CD8-positive, alpha-beta memory T cell (primary cell): Measurements from ENCODE around the gene CDKN1C. TPM values are rescaled to one million over a fixed set of nuclear protein-coding genes. Genes with fewer than 3 reads are reported as not detected.
A peak's percentile ranks its signal among the peaks of the same experiment; 100 is the strongest.

Source experiments
- CTCF ChIA-PET: fragments of 350-600 bp; sonication (Branson Sonifier 250); formaldehyde crosslinking; loops from one replicate; lab custom pipeline; 2021; ENCODE audit warnings: antibody characterized with exemption; lab: Charles Lee
- POLR2A ChIA-PET: fragments of 350-600 bp; sonication (Branson Sonifier 250); formaldehyde crosslinking; loops from one replicate; lab custom pipeline; 2021; ENCODE audit warnings: antibody characterized with exemption; lab: Charles Lee
- DNase-seq, 5 donors: peaks; one replicate each; pipeline versions ENCODE4 v3.0.0 to v3.0.0-alpha.2; 2020 to 2022; ENCODE audit warnings: mixed read lengths in 1 of 5
- H3K27ac ChIP-seq: one replicate; pipeline ENCODE4 v1.7.0; 2013; ENCODE audit warnings: low read depth, mild to moderate bottlenecking, low read length, moderate library complexity
- H3K27me3 ChIP-seq: 2 replicates; pipeline ENCODE4 v1.7.0; 2013; ENCODE audit warnings: low read length, mild to moderate bottlenecking; ENCODE audit not compliant: insufficient read depth, poor library complexity, severe bottlenecking
- H3K36me3 ChIP-seq: 2 replicates; pipeline ENCODE4 v1.7.0; 2013; ENCODE audit warnings: mild to moderate bottlenecking, low read length, moderate library complexity; ENCODE audit not compliant: insufficient read depth
- H3K4me1 ChIP-seq: 2 replicates; pipeline ENCODE4 v1.7.0; 2013; ENCODE audit warnings: mild to moderate bottlenecking, low read length, moderate library complexity; ENCODE audit not compliant: insufficient read depth
- H3K4me3 ChIP-seq: 2 replicates; pipeline ENCODE4 v1.7.0; 2013; ENCODE audit warnings: mild to moderate bottlenecking, low read length
- H3K9me3 ChIP-seq: 2 replicates; pipeline ENCODE4 v1.7.0; 2013; ENCODE audit warnings: mild to moderate bottlenecking, low read length
- H3K27ac Mint-ChIP-seq, 8 donors: one replicate each; pipeline ENCODE4 v1.8.0; 2020 to 2021; ENCODE audit warnings: mixed read lengths in 8 of 8, mild to moderate bottlenecking in 6 of 8, inconsistent platforms in 3 of 8, moderate library complexity in 3 of 8
- H3K27me3 Mint-ChIP-seq, 2 donors: one replicate each; pipeline ENCODE4 v1.8.0; 2020 to 2021; ENCODE audit warnings: mixed read lengths in 2 of 2, mild to moderate bottlenecking in 1 of 2, moderate library complexity in 1 of 2
- H3K36me3 Mint-ChIP-seq, 3 donors: one replicate each; pipeline ENCODE4 v1.8.0; 2020 to 2021; ENCODE audit warnings: mixed read lengths in 3 of 3, inconsistent platforms in 1 of 3, mild to moderate bottlenecking in 1 of 3
- H3K4me1 Mint-ChIP-seq, 3 donors: one replicate each; pipeline ENCODE4 v1.8.0; 2020 to 2021; ENCODE audit warnings: mixed read lengths in 3 of 3, inconsistent platforms in 1 of 3, mild to moderate bottlenecking in 1 of 3
- H3K4me3 Mint-ChIP-seq, 7 donors: one replicate each; pipeline ENCODE4 v1.8.0; 2020 to 2021; ENCODE audit warnings: mixed read lengths in 7 of 7, mild to moderate bottlenecking in 6 of 7, moderate library complexity in 4 of 7, inconsistent platforms in 2 of 7
- H3K9me3 Mint-ChIP-seq, 5 donors: one replicate each; pipeline ENCODE4 v1.8.0; 2020 to 2022; ENCODE audit warnings: mixed read lengths in 5 of 5, mild to moderate bottlenecking in 3 of 5, moderate library complexity in 2 of 5, inconsistent platforms in 1 of 5
- polyA plus RNA-seq: library from polyadenylated mRNA; unstranded; fragments of 300-500 nt; fragmentation: Illumina TruSeq; gene quantifications from one replicate; pipeline ENCODE4 v1.2.3, GENCODE V29; 2021
- total RNA-seq, 2 experiments: library from RNA; stranded (reverse); gene quantifications; one replicate each; pipeline ENCODE4 v1.2.3, GENCODE V29; 2021

CDKN1C gene
- total and polyA plus RNA-seq, 3 experiments from 2014 or later, result 0.49 to 1.1 (median 1.0) TPM

- H3K9me3 Mint-ChIP-seq, result no peaks in the 10 kb centered on the region
- no peaks in the 10 kb centered on the region for H3K27me3 Mint-ChIP-seq
- Histone ChIP-seq H3K4me1 (peaks cover 10% of the 10 kb centered on the region), H3K27me3 (no peaks in the 10 kb centered on the region), H3K9me3 (no peaks in the 10 kb centered on the region), H3K27ac (no peak overlapping the region), H3K4me3 (no peak overlapping the region), H3K36me3 (no peaks in the 10 kb centered on the region)
- no peaks in the 10 kb centered on the region for H3K36me3 Mint-ChIP-seq
- H3K4me3 Mint-ChIP-seq, result no peak overlapping the region
- ChIA-PET CTCF (no interaction called here), POLR2A (no interaction called here)
- DNase-seq, result no peak
- no peak overlapping the region for H3K27ac Mint-ChIP-seq
- peaks cover 13 to 24% (median 13%) of the 10 kb centered on the region in 3 donors for H3K4me1 Mint-ChIP-seq
Measured at GRCh38 chr11:2916114-2916891, 30.7 kb upstream of the CDKN1C start.

DNA sequence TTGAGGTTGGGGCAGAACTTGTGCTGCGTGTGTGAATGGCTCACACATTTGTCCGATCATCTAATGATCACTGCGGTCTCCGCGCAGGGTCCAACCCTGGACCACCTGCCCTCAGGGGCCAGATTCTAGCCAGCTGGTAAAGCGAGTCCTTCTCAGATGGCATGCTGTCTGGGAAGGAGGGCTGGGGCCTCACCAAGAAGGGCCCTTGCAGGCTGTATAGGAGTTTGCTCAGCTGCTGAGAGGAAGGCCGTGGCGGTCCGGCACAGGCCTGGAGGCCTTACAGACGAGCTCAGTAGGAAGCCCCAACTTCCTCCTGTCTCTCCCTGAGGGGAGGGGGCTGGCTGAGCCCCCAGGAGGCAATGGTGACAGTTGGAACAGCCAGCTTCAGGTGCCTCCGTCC, 29.9 kb upstream of the CDKN1C start:
- Mint-ChIP-seq H3K4me1 (peaks cover 13 to 24% (median 13%) of the 10 kb centered on the region in 3 donors), H3K27me3 (no peaks in the 10 kb centered on the region), H3K36me3 (no peaks in the 10 kb centered on the region), H3K27ac (no peak overlapping the region), H3K9me3 (no peaks in the 10 kb centered on the region), H3K4me3 (no peak overlapping the region)
- no peak for DNase-seq
- H3K27ac ChIP-seq, result no peak overlapping the region
- no peak overlapping the region for H3K4me3 ChIP-seq
- POLR2A ChIA-PET, result interaction anchor here (0.5 kb wide), 1 partner anchor 984 kb away, joined by 3 read pairs; no protein-coding TSS in a partner anchor
- H3K4me1 ChIP-seq, result peaks cover 10% of the 10 kb centered on the region
- CTCF ChIA-PET, result interaction anchor here (1.1 kb wide), 1 partner anchor 382 kb away, joined by 4 read pairs; no protein-coding TSS in a partner anchor
- H3K36me3 ChIP-seq, result no peaks in the 10 kb centered on the region
- H3K27me3 ChIP-seq, result no peaks in the 10 kb centered on the region
- H3K9me3 ChIP-seq, result no peaks in the 10 kb centered on the region

DNA sequence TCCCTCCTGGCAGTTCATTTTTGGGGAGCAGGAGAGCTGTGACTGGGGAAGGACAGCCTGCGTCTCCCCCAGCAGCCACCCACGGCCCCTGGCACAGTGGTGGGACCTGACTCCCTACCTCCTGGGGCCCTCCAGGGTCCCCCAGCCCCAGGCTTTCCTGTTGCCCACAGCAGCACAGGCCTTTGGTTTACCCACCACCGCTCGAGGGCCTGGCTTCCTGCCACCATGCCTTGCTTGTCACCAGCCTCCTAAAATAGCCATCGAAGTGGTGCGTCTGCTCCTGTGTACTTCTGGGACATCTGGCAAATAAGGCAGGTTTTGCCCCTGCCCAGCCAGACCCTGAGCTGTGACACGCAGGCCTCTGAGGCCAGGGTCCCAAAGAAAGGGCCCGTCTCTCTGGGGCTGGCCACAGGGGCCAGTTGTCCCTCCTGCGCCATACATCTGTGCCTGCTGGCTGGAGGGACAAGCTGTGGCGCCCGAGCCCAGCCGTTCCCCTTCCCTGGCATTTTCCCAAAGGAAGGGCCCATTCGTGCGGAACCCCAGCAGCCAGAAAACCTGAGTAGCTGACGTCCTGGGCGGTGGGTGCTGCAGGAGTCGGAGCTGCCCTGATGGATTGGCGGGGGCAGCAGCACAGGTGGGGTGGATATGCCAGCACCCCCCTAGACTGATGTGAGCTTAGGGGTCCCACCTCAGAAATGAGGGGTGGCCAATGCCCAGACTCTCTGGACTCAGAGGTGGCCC, 29.1 kb upstream of the CDKN1C start:
- Histone ChIP-seq H3K4me1 (peaks cover 10% of the 10 kb centered on the region), H3K4me3 (no peak overlapping the region), H3K27me3 (no peaks in the 10 kb centered on the region), H3K27ac (no peak overlapping the region), H3K9me3 (no peaks in the 10 kb centered on the region), H3K36me3 (no peaks in the 10 kb centered on the region)
- POLR2A ChIA-PET, result no interaction called here
- CTCF ChIA-PET, result interaction anchor here (1.1 kb wide), 1 partner anchor 381 kb away, joined by 4 read pairs; no protein-coding TSS in a partner anchor
- peak overlapping the region in 1 of 8 donors; percentile 38 for H3K27ac Mint-ChIP-seq
- no peaks in the 10 kb centered on the region for H3K9me3 Mint-ChIP-seq
- peaks cover 13 to 24% (median 13%) of the 10 kb centered on the region in 3 donors for H3K4me1 Mint-ChIP-seq
- H3K36me3 Mint-ChIP-seq, result no peaks in the 10 kb centered on the region
- H3K27me3 Mint-ChIP-seq, result no peaks in the 10 kb centered on the region
- no peak for DNase-seq
- no peak overlapping the region for H3K4me3 Mint-ChIP-seq

- H3K36me3 ChIP-seq, result no peaks in the 10 kb centered on the region
- Mint-ChIP-seq H3K4me3 (peak overlapping the region in 3 of 7 donors; percentile 41 to 73 (median 46)), H3K27ac (peak overlapping the region in 4 of 8 donors; percentile 6 to 59 (median 34)), H3K9me3 (no peaks in the 10 kb centered on the region), H3K36me3 (no peaks in the 10 kb centered on the region), H3K4me1 (peaks cover 13 to 24% (median 13%) of the 10 kb centered on the region in 3 donors), H3K27me3 (no peaks in the 10 kb centered on the region)
- CTCF ChIA-PET, result interaction anchor here (0.8 kb wide), 1 partner anchor 21 kb away, joined by 3 read pairs; no protein-coding TSS in a partner anchor
- no peak overlapping the region for H3K27ac ChIP-seq
- POLR2A ChIA-PET, result no interaction called here
- no peaks in the 10 kb centered on the region for H3K27me3 ChIP-seq
- H3K4me1 ChIP-seq, result peaks cover 10% of the 10 kb centered on the region
- no peaks in the 10 kb centered on the region for H3K9me3 ChIP-seq
- no peak for DNase-seq
- H3K4me3 ChIP-seq, result no peak overlapping the region
Measured at GRCh38 chr11:2913776-2914175, 28.2 kb upstream of the CDKN1C start.

DNA sequence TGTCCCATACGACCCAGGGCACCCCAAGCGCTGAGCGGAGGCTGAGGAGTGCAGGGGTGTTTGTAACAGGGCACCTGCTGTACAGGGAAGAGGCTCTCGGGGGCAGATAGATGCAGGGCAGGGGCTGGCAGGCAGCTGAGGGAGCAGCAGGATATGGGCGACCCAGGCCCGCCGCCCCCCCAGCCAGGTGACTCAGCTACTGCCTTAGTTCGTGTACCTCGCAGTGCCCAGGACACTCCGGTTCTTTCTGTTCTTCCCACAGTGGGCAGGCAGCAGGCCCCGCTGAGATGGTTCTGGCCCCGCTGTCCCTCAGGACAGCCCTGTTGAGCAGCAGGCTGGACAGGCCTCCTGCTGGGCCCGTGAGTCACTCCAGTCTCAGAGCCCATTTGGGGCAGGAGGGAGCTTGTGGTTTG, 27.4 kb upstream of the CDKN1C start:
- H3K27me3 Mint-ChIP-seq, result no peaks in the 10 kb centered on the region
- no peaks in the 10 kb centered on the region for H3K36me3 Mint-ChIP-seq
- Histone ChIP-seq H3K27me3 (no peaks in the 10 kb centered on the region), H3K4me3 (no peak overlapping the region), H3K27ac (no peak overlapping the region), H3K9me3 (no peaks in the 10 kb centered on the region), H3K4me1 (peaks cover 10% of the 10 kb centered on the region), H3K36me3 (no peaks in the 10 kb centered on the region)
- H3K4me3 Mint-ChIP-seq, result peak overlapping the region in 2 of 7 donors; percentile 14 to 46
- H3K27ac Mint-ChIP-seq, result no peak overlapping the region
- CTCF ChIA-PET, result interaction anchor here (0.8 to 2.0 kb wide), 3 partner anchors 17 to 382 kb away, joined by 3 to 7 read pairs (median 3); no protein-coding TSS in a partner anchor
- H3K9me3 Mint-ChIP-seq, result no peaks in the 10 kb centered on the region
- POLR2A ChIA-PET, result no interaction called here
- no peak for DNase-seq
- H3K4me1 Mint-ChIP-seq, result peaks cover 13 to 24% (median 13%) of the 10 kb centered on the region in 3 donors

GRCh38 chr11:2912498-2912897, 26.9 kb upstream of the CDKN1C start:
- Histone ChIP-seq H3K4me1 (peaks cover 10% of the 10 kb centered on the region), H3K36me3 (no peaks in the 10 kb centered on the region), H3K27ac (no peak overlapping the region), H3K9me3 (no peaks in the 10 kb centered on the region), H3K27me3 (no peaks in the 10 kb centered on the region), H3K4me3 (no peak overlapping the region)
- Mint-ChIP-seq H3K4me3 (no peak overlapping the region), H3K27ac (no peak overlapping the region), H3K36me3 (no peaks in the 10 kb centered on the region), H3K4me1 (peaks cover 13 to 24% (median 13%) of the 10 kb centered on the region in 3 donors), H3K9me3 (no peaks in the 10 kb centered on the region), H3K27me3 (no peaks in the 10 kb centered on the region)
- DNase-seq, result no peak
- ChIA-PET POLR2A (no interaction called here), CTCF (interaction anchor here (1.0 to 2.0 kb wide), 3 partner anchors 18 to 381 kb away, joined by 3 to 7 read pairs (median 4); no protein-coding TSS in a partner anchor)

DNA sequence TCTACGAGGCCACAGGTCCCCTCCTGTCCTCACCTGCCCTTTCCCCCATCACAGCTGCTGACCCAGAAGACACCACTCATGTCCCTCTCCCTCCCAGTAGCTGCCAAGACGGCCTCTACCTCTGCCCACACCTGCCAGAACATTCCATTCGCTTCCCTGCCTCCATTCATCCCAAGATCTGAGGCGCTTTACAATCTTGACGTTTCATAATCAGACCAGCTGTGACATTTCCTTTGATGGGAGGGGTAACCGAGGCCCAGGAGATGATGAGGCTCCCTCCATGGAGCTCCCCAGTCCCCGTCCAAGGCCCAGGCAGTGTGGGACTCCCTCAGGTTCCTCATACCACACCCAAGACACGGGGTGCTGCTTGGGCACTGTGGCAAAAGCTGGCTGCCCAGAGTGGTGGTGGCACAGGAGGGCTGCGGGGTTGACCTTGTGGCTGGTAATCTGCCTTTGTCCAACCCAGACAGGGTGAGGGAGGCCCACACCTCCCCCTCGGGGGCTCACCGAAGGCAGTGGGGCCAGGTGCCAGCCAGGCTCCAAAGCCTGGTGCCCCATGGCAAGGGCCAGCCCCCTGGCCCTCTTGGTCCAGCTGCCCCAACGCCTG, 26.3 kb upstream of the CDKN1C start:
- Histone ChIP-seq H3K4me3 (no peak overlapping the region), H3K36me3 (no peaks in the 10 kb centered on the region), H3K27ac (no peak overlapping the region), H3K9me3 (no peaks in the 10 kb centered on the region), H3K4me1 (peaks cover 10% of the 10 kb centered on the region), H3K27me3 (no peaks in the 10 kb centered on the region)
- ChIA-PET CTCF (interaction anchor here (1.1 to 2.0 kb wide), 2 partner anchors 18 to 381 kb away, joined by 4 to 7 read pairs; no protein-coding TSS in a partner anchor), POLR2A (no interaction called here)
- H3K4me1 Mint-ChIP-seq, result peaks cover 13 to 24% (median 13%) of the 10 kb centered on the region in 3 donors
- no peaks in the 10 kb centered on the region for H3K9me3 Mint-ChIP-seq
- H3K4me3 Mint-ChIP-seq, result no peak overlapping the region
- no peaks in the 10 kb centered on the region for H3K27me3 Mint-ChIP-seq
- H3K36me3 Mint-ChIP-seq, result no peaks in the 10 kb centered on the region
- no peak for DNase-seq
- H3K27ac Mint-ChIP-seq, result peak overlapping the region in 2 of 8 donors; percentile 48 to 92
